ENCODE measurements around the gene NINL.

NINL gene

DNA sequence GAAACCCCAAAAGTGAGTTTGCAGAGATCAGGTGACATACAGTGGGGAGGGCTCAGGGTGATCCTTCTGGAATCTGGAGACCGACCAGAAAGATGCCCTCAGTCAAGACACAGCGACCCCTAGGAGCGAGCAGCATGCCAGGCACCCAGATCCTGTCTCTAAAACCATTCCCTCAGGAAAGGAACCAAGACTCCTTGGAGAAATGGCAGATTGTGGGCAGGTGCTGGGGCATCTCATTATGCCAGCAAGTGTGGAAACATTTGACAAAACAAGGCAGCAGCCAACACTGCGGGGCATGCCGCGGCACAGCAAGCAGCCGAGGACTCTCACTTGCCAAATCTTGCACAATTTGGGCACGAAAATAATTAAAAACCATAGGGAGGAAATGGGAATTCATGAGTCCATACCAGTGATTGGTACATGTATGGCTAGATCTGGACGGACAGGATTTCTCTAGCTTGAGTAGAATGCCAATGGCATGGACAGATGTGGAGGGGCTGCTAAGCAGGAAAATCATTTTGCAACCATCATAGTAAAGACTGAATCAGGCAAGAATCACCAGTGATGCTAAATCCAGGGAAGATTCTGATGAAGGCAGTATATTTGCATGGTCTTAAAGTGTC, 101.0 kb downstream of the NINL start:
- Histone ChIP-seq H3K4me1 (peaks cover 36 to 99% (median 83%) of the 10 kb centered on the region in 10 experiments), H3K9ac (peak overlapping the region in 5 of 11 experiments; percentile 4 to 44 (median 15); a peak in 3 of 22 replicates), H3K36me3 (no peaks in the 10 kb centered on the region), H3K4me3 (peak overlapping the region in 2 of 10 experiments; percentile 3 to 31; a peak in 1 of 20 replicates), H3K4me2 (peak overlapping the region; percentile 59 to 92 (median 81)), H3K27ac (peak overlapping the region in 4 of 11 experiments; percentile 17 to 41 (median 26); a peak in 8 of 22 replicates), H3K9me3 (replicated peaks in 1 of 11) (no peaks in the 10 kb centered on the region), H3K27me3 (no peaks in the 10 kb centered on the region), H4K20me1 (no peaks in the 10 kb centered on the region)
- 0 out of 22 replicates have a peak, but pooled peaks of 1 of the 11 experiments have one; percentile 28 for TF ChIP-seq Cebpa-rat (IDR thresholded peaks at IDR 0.05)

DNA sequence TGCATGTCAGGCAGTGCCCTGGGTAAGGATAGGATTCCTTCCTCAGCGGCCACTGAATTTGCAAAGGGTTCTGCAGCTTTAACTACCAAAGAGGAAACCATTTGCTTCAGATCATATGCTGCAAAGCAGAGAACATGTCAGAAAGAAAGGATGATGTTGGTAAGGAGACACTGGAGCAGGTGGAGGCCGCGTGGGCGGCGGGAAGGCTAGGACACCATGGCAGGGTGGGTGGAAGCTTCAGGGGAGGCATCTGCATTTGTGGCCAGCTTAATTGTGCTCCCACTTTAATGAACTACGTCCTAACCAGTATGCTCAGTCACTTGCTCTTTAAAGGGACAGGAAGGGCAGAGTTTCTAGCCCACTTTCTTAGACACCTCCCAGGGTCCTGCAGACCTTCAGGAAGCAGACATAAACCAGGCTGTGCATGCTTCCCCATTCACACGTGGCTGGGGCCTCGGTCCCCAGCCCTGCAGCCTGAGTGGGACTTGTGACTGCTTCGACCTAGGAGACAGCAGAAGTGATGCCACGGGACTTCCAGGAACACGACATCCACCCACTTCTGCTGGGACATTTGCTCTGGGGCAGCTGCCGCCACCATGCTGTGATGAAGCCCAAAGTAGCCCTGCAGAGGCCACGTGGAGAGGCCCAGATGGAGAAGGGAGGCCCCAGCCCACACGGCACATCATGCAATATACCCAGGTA, 101.7 kb downstream of the NINL start:
- Histone ChIP-seq H3K4me3 (no peak overlapping the region), H3K4me2 (peak overlapping the region; percentile 59 to 92 (median 81))

DNA sequence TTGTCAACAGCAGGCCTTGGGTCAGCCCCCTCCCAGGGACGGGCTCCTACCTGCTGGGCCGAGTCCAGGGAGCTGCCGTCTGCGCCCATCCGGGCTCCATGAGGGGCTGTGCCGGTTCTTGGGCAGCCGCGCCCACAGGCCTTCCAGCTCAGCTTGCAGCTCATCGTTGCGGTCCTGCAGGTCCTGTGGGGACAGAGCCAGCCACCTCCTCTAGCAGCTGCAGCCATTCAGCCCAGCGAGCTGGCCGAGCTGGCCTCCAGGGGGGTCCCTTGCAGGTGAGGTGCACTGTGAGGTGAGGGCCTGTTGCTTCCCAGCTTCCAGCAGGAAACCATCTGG, 103.4 kb downstream of the NINL start:
- Histone ChIP-seq H3K27ac (no peak overlapping the region; a peak in 1 of 22 replicates), H3K9me3 (replicated peaks in 1 of 11) (no peaks in the 10 kb centered on the region), H3K4me1 (peaks cover 40 to 100% (median 92%) of the 10 kb centered on the region in 10 experiments), H4K20me1 (no peaks in the 10 kb centered on the region), H3K4me2 (peak overlapping the region in 5 of 11 experiments; percentile 34 to 96 (median 93); a peak in 9 of 22 replicates), H3K36me3 (no peaks in the 10 kb centered on the region), H3K9ac (no peak overlapping the region), H3K4me3 (no peak overlapping the region), H3K27me3 (peaks cover 0 to 8% (median 0%) of the 10 kb centered on the region in 11 experiments; a peak in 5 of 22 replicates)
- TF ChIP-seq Cebpa-rat (IDR thresholded peaks at IDR 0.05), result no peak

More for the DNA sequence above, 101.7 kb downstream of the NINL start:
- TF ChIP-seq Cebpa-rat (IDR thresholded peaks at IDR 0.05), result no peak
- Histone ChIP-seq H3K4me1 (peaks cover 36 to 99% (median 89%) of the 10 kb centered on the region in 10 experiments), H3K9me3 (replicated peaks in 1 of 11) (no peaks in the 10 kb centered on the region), H3K36me3 (no peaks in the 10 kb centered on the region), H3K9ac (peak overlapping the region in 1 of 11 experiments; percentile 44; a peak in 1 of 22 replicates), H3K27ac (peak overlapping the region in 2 of 11 experiments; percentile 4 to 41; a peak in 3 of 22 replicates), H3K27me3 (no peaks in the 10 kb centered on the region), H4K20me1 (no peaks in the 10 kb centered on the region)

DNA sequence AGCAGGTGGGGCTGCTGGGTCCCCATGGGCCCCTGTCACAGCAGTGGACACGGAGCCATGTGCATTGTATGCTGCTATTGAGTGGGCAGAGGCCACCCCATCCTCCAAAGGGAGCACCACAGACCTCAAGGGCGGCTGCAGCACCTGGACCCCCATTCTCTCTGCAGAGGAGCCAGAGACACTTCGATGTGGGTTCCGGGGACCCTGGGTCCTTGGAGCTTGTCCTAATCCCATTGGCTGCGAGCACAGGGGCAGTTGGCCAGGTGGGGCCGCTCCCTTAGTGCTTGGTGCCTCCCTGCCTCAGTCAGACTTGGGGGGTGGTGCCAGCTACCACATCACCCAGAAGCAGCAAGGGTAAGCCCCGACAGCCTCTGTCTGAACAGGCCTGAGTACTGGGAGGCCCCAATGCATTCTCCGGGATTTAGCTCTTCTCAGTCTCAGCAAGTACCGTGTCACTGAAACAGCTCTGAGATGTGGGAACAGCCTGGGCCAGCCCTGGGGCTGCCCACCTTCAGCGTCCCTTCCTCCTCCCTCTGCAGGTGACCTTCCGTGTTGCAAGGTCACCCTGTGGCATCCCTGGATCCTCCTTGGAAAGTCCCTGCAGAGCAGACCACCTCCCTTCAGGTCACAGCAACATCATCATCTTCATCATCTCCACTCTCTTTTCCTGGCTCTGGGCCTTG, 104.0 kb downstream of the NINL start:
- H3K36me3 ChIP-seq, result no peaks in the 10 kb centered on the region
- TF ChIP-seq Cebpa-rat (IDR thresholded peaks at IDR 0.05), result no peak
- peaks cover 0 to 13% (median 0%) of the 10 kb centered on the region in 11 experiments; a peak in 5 of 22 replicates for H3K27me3 ChIP-seq
- H3K27ac ChIP-seq, result no peak overlapping the region; a peak in 1 of 22 replicates
- H3K4me1 ChIP-seq, result peaks cover 40 to 100% (median 92%) of the 10 kb centered on the region in 10 experiments
- no peaks in the 10 kb centered on the region for H3K9me3 ChIP-seq (replicated peaks in 1 of 11)
- no peaks in the 10 kb centered on the region; a peak in 1 of 22 replicates for H4K20me1 ChIP-seq
- no peak overlapping the region for H3K9ac ChIP-seq
- H3K4me2 ChIP-seq, result peak overlapping the region in 6 of 11 experiments; percentile 84 to 96 (median 94); a peak in 12 of 22 replicates
- no peak overlapping the region for H3K4me3 ChIP-seq

DNA sequence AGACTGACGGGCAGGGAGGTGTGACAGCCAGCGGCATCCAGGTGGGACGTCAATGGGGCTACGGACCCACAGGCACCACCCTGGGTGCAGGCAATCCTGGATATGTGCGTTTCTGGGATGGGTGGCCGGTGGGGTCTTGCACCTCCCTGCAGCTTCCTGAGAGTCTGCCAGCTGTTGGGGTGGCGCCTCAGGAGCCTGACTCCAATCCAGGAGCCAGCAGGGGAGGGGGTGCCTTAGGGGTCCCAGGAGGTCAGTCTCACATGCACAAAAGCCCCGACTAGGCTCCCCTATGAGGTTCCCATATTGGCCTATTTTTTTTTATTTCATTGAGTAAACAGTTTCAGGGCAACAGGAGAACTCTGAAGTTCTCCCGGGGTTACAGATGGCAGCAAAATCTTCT, 104.5 kb downstream of the NINL start:
- Histone ChIP-seq H4K20me1 (no peaks in the 10 kb centered on the region; a peak in 1 of 22 replicates), H3K4me2 (peak overlapping the region in 8 of 11 experiments; percentile 52 to 96 (median 88); a peak in 13 of 22 replicates), H3K27ac (no peak overlapping the region), H3K4me1 (peaks cover 41 to 100% (median 92%) of the 10 kb centered on the region in 10 experiments), H3K36me3 (no peaks in the 10 kb centered on the region), H3K27me3 (peaks cover 0 to 19% (median 0%) of the 10 kb centered on the region in 11 experiments; a peak in 5 of 22 replicates), H3K9ac (no peak overlapping the region), H3K9me3 (replicated peaks in 1 of 11) (no peaks in the 10 kb centered on the region), H3K4me3 (no peak overlapping the region)
- no peak for TF ChIP-seq Cebpa-rat (IDR thresholded peaks at IDR 0.05)

DNA sequence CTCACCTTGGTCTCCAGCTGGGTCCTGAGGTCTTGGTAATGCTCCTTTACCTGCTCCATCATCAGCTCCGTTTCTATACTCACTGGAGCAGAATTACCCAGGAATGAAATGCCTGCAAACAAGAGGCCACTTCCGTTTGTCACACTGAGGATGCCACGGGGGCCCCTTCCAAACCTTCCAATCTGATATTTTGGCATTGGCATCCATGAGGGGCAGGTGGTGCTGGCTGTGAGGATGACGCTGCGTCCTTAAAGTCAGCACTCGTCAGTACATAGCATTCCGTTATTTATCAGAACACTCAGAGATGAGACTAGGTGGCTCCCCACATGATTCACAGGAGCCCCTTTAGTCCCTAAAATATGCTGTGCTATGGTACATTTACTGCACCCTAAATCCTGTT, 105.2 kb downstream of the NINL start:
- no peak overlapping the region for H3K9ac ChIP-seq
- H3K36me3 ChIP-seq, result no peaks in the 10 kb centered on the region
- no peak for TF ChIP-seq Cebpa-rat (IDR thresholded peaks at IDR 0.05)
- H3K4me3 ChIP-seq, result no peak overlapping the region
- H3K27me3 ChIP-seq, result peaks cover 0 to 23% (median 0%) of the 10 kb centered on the region in 11 experiments; a peak in 5 of 22 replicates
- H3K4me1 ChIP-seq, result peaks cover 35 to 100% (median 92%) of the 10 kb centered on the region in 10 experiments
- no peak overlapping the region for H3K27ac ChIP-seq
- H3K4me2 ChIP-seq, result peak overlapping the region in 8 of 11 experiments; percentile 83 to 96 (median 94); a peak in 14 of 22 replicates
- H4K20me1 ChIP-seq, result no peaks in the 10 kb centered on the region; a peak in 1 of 22 replicates
- H3K9me3 ChIP-seq (replicated peaks in 1 of 11), result no peaks in the 10 kb centered on the region

DNA sequence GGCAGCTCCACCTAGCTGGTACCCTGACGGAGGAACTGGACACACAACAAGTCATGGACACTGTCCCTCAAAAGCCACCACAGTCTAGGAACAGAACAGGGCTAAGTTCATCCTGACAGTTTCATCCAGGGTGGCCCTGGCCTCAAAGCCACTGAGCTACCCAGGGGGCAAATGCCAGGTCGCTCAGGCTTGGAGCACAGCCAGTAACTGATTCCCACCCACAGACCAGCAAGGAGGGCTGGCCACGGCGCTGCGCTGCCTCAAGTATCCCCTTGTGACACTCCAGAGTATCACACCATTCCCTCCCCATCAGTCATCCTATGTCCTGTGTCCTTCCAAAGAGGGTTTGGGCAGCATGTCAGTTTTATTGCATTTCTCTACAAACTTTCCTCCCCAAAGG, 105.7 kb downstream of the NINL start:
- Histone ChIP-seq H3K27ac (peak overlapping the region in 1 of 11 experiments; percentile 83; a peak in 1 of 22 replicates), H4K20me1 (no peaks in the 10 kb centered on the region; a peak in 1 of 22 replicates), H3K4me3 (no peak overlapping the region), H3K27me3 (peaks cover 0 to 23% (median 0%) of the 10 kb centered on the region in 11 experiments; a peak in 5 of 22 replicates), H3K9me3 (replicated peaks in 1 of 11) (no peaks in the 10 kb centered on the region), H3K9ac (peak overlapping the region in 1 of 11 experiments; percentile 14; a peak in 1 of 22 replicates), H3K4me1 (peaks cover 30 to 100% (median 92%) of the 10 kb centered on the region in 10 experiments), H3K4me2 (peak overlapping the region in 9 of 11 experiments; percentile 18 to 96 (median 93); a peak in 17 of 22 replicates), H3K36me3 (no peaks in the 10 kb centered on the region)
- TF ChIP-seq Cebpa-rat (IDR thresholded peaks at IDR 0.05), result no peak

DNA sequence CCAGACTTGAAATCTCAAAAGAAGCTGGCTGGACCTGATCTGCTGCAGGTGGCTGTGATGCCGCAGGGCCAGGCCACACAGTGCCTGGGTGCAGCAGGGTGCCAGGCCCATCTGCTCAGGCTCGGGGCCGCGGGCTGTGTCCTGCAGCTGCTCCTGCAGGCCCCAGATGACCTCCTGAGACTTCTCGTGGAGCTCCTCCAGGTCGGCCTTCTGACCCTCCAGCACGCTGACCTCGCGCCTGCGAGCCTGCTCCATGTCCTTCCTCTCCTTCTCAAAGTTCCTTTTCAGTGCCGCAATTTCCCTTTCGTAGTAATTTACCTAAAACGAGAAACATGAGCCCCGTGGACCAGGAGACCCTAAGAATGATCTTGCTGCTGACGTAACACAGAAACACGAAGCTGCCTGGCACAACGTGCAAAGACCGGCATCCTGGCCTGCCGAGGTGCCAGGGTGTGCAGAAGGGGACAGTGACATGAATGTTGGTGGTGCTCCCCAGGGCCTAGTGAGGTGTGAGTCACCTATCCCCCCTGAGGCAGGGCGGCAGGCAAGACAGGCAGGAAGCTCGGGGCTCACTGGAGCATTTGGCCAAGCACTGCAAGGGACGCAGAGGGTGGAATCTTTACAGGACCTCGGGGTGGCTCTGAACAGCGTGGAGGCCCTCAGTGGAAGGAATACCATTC, 106.3 kb downstream of the NINL start:
- TF ChIP-seq Cebpa-rat (IDR thresholded peaks at IDR 0.05), result no peak
- peaks cover 24 to 100% (median 92%) of the 10 kb centered on the region in 10 experiments for H3K4me1 ChIP-seq
- H3K36me3 ChIP-seq, result no peaks in the 10 kb centered on the region
- peak overlapping the region in 9 of 11 experiments; percentile 18 to 96 (median 93); a peak in 17 of 22 replicates for H3K4me2 ChIP-seq
- H3K9me3 ChIP-seq (replicated peaks in 1 of 11), result no peaks in the 10 kb centered on the region
- no peak overlapping the region for H3K4me3 ChIP-seq
- peak overlapping the region in 3 of 11 experiments; percentile 9 to 23 (median 14); a peak in 2 of 22 replicates for H3K9ac ChIP-seq
- H3K27me3 ChIP-seq, result peaks cover 0 to 23% (median 0%) of the 10 kb centered on the region in 11 experiments; a peak in 5 of 22 replicates
- H3K27ac ChIP-seq, result peak overlapping the region in 1 of 11 experiments; percentile 83; a peak in 1 of 22 replicates
- no peaks in the 10 kb centered on the region; a peak in 1 of 22 replicates for H4K20me1 ChIP-seq

All from BLaER1 treated with 17β-estradiol and CSF1 and Interleukin-3, amounts not matched to agents 10 nM and 100 nM (cell line).